Measurements from ENCODE around the gene GSG1L.

GSG1L gene

DNA sequence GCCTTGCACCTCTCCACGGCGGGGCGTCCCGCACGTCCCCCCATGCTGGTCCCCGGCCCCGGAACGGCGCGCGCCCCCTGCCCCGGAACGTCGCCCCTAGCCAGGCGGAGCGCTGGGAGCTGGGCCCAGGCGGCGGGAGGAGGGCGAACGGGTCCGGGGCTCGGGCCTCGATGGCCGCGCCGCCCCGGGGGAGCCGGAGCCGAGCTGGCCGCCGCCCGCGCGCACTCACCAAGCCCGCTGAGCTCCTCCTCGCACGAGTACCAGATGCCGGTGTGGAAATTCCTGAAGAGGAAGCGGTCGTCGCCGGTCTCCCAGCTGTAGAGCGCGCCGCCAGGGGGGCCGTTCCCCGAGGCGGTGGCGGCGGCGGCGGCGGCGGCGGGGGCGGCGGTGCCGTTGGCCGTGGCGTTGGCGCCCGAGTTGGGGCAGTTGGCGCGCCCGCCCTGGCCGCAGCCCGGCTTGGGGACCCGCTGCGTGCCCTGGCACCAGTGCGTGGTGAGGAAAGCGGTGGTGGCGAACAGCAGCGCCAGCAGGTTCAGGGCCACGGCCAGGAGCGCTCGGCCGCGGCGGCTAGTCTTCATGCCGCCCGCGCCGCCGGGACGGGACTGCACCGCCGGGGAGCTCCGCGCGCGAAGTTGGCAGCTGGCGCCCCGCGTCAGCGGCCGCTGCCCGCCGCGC is 530 bp downstream of the GSG1L start:
- DNase-seq (ENCODE audit: low spot score): no peak

DNA sequence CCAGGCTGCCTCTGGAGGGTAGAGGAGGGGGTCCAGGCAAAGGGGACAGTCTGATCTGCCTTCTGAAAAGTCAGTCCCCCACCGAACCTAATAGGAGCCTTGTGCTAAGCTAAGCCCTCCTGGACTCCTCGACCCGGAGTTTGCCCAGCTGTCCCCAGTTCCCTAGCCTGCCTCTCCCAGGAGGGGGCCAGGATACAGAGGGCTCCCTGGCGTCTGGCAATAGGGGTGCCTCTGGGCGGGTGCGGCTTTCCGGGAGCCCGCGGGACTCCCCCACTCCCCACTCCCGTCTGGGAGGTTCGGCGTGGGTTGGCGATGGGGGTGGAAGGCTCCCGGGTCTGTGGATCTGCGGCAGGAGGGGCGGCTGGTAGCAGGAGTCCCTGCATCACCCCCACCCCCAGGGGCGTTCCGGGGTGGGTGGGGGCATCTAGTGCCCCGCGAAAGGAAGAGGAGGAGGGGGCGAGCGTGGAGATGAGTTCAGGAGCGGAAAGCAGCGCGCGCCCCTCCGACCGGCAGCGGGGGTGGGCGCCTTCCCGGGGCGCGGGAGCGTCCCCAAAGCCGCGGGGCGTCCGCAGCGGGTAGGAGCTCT is 1.2 kb downstream of the GSG1L start:
- no peak for DNase-seq (ENCODE audit: low spot score)

DNA sequence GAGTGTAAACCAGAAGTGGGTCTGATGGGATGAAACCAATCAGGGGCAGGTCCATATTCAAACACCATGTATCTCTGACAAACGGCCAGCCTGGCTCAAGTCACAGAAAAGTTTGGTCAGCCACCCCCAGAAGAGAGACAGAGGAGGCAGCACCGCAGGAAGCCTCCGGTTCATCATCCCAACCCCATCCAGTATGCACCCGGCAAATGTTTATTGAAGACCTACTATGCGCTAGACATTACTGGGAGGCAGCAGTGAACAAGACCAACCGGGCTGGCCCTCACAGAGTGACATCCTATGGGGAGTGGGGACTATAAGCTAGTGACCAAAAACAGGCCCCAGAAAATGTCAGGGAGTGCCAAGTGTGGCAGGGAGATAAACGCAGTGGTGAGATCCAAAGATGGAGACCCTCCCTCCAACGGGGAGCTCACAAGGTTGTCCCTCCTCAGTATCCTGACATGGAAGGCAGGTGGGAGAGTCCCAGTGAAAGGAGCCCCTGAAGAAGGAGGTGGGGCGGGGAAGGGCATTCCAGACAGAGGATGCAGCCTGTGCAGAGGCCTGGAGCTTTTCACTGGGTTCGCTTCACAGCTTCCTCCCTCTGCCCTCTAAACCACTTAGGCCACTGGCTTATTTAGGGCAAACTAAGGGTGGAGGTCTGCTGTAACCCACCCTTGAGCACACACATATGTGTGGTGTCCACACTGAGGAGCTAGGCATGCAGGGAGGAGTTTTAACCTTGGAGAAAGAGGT is 2.0 kb downstream of the GSG1L start:
- DNase-seq (ENCODE audit: low spot score): no peak

DNA sequence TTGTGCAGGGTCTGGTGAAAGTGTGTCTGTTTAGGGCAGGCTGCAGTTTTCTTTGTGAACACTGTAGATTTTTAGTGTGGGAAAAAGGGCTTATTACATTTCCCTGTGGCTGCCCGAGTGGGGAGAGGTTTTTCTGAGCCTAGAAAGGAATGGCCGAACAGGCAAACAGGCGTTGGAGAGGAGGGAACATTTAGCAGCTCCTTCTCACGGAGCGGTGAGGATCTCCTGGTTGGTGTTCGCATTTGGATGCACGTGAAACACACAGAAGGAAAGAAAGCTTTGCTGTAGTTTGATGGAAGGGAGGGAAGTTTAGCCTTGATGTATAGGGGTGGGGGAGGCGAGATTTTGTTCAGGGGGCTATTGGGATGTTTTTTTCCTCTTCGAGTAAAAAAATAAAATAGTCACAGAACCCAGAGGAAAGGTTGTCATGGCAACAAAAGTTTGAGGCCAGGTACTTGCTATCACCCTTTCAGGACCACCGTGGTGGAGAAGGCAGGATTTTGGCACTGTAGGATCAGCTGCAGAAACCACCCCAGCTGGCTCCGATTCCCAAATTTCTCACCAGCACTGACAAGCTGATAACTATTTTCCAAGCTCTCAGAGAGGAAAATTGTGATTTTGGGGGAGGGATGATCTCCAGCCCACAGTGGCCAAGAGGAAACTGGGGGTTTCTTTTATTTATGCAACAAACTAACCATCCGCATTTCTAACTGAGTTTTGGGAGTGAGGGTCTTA is 3.5 kb downstream of the GSG1L start:
- no peak for DNase-seq (ENCODE audit: low spot score)

DNA sequence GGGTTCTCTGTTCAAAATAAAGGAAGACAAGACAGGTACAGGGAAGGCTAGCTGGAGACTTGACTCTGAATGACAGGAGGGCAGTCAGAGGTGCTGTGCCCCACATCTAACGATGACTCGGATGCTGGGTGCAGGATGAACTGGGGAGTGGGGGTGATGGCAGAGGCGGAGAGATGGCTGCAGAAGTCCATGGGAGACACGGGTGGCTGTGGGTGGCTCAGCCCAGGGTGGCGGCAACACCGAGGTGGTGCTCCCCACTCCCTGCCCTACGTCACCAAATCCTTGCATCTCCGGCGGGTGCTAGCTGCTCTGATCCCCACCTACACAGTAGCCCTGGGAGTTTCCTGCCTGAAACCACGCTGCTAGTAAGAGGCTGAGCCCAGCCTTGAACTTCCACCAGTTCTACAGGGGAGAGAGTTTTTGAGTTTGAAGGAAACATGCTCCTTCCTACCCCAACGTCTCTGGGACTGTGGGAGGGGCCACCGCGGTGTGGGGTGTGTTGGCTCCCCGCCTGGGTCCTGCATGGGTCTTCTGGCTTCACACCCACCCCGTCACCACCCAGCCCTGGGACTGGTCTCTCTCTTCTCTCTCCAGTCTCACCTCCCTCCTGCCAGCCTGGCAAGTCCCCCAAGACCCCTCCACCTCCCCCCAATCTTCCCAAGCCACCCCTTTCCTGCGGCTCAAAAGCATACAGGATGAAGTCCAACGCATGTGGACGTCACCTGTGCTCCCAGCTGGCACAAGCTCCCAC is 4.5 kb downstream of the GSG1L start:
- no peak for DNase-seq (ENCODE audit: low spot score)

DNA sequence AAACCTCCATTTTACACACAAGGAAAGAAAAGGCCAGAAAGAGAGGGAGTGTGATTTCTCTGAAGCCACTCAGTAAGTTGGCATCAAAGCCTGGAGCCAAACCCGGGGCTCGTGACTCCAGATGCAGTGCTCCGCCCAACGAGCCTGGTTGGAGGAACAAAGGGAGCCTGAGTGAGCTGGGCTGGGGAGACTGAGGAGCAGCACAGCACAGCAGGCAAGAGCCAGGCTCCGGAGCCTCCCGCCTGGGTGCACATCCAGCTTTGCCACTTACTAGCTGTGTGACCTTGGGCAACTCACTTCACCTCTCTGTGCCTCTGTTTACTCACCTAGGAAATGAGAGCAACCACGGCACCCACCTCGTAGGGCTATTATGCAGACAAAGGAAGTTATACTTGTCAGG is 5.6 kb downstream of the GSG1L start:
- no peak for DNase-seq (ENCODE audit: low spot score)

DNA sequence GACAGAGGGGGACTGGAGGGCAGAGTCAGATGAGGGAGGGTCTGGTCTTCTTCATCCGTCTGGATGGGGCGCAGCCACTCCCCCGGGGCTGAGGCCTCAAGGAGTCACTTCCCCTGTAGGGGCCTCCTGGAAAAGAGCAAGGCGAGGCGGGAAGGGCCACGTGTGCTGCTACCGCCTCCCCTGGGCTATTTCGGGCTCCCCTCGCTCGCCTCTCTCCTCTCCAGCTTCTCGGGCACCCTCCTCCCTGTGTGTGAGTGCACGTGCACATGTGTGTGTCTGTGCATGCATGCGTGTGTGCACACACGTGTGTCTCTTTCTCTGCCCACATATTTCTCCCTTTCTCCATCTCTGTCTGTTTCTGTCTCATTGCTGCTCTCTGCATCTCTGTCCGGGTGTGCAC is 10.1 kb downstream of the GSG1L start:
- DNase-seq (ENCODE audit: low spot score): no peak

DNA sequence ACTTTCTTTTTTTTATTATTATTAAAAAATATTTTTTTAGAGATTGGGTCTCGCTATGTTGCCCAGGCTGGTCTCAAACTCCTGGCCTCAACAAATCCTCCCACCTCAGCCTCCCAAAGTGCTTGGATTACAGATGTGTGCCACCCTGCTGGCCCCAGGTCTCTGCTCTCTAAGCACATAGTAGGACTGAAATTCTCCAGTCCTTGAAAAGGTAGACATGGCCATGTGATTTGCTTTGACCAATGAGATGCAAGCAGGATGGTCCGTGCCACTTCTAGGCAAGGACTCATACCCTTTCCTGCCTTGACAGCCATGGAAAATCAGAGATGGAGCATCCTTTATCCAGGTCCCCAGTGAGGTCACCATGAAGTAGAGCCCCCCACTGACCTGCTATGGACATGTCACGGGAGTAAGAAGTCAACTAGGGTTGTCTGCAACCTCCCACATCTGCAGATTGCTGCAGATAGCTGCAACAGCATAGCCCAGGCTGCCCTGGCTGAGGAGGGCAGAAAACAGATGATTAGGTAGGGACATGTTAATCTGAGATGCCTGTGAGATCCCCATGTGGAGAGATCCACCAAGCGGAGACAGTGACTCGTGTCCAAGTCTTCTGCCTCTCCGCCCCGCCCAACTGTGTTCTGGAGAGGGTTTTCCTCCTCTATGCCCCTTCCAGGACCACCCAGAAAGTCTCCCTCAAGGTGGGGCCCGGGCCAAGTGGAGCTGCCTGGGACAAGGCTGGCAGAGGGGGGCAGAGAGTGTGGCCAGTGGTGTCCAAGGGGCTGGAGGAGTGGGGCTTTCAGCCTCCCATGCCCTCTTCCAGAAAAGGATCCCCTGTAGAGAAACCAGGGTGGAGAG is 11.0 kb downstream of the GSG1L start:
- no peak for DNase-seq (ENCODE audit: low spot score)

DNA sequence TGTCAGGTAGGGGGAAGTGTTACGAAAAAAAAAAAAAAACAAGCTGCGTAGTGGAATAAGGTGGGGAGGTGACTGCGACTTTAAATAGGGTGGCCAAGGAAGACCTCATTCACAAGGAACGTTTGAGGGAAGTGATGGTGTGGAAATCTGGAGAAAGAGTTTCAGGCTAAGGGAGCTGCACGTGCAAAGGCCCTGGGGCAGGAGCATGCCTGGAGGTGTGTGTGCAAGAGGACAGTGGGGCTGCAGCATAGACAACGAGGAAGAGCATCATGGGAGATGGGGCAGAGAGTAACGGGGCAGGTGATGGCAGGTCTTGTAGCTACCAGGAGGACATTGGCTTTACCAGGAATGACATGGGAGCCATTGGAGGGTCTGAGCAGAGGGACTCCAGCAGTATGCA is 12.0 kb downstream of the GSG1L start:
- no peak for DNase-seq (ENCODE audit: low spot score)

DNA sequence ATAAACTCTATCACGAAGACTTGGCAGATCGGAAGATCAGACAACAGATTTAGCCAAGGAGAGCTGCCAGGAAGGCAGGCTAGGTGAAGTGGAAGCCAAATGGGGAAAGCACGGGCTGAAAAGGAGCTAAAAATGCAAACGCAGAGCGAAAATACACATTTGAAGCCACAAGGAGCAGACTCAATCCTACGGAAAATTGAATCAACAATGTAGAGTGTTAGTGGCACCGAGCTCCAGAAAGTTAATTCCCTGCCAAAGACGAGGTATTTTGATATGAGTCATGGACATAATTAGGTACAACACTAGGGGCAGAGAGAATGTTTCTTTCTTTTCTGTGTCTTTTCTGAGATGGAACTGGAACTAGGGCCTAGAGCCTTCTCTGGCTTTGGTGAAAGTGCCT is 20.7 kb downstream of the GSG1L start:
- no peak for DNase-seq (ENCODE audit: low spot score)

DNA sequence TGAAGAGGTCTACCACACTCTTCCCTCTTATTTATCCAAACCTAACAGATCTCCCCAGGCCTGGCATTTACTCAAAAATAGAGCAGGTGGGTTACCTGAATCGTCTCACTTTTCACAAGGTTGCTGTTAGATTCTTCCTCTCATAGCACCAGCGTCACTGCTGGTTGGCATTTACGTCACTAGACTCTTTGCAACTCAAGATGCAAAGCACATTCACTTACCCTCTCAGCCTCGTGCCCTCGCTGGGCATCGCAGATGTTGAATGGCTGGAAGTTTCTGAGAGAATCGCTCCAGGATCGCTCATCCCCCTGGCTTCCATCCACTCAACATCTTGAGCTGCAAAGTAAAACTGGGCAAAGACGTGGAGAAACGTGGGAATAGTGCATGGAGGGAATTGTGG is 21.9 kb downstream of the GSG1L start:
- DNase-seq (ENCODE audit: low spot score): no peak

DNA sequence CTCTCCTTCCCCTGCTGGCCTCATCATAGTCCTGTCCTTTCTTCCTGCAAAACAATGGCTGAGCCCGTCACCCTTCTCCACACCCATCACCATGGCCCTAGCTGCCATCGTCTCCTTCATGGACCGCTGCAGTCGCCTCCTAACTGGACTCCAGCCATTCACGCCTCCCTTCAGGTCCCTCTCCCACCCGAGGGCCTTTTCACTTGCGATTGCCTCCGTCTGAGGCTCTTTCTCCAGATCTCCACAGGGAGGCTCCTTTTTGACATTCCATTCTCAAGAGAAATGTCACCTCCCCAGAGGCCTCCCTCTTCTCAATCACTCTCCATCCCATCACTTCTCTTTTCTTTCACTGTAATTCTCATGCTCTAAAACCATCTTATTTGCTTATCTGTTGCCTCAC is 23.5 kb downstream of the GSG1L start:
- no peak for DNase-seq (ENCODE audit: low spot score)

DNA sequence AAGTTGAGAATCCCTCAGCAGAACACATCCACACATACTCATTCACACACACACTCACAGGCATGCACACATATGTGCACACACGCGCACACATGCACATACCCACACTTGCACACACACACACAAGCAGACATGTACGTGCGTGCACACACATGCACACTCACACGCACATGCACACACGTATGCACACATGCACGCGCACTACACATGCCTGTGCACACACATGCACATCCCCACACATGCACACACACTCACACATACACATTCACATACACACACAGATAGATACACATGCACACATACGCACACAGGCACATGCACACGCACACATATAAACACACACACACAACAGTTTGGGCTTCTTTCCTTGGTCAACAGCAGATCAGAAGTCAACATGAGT is 24.0 kb downstream of the GSG1L start:
- DNase-seq (ENCODE audit: low spot score): no peak

DNA sequence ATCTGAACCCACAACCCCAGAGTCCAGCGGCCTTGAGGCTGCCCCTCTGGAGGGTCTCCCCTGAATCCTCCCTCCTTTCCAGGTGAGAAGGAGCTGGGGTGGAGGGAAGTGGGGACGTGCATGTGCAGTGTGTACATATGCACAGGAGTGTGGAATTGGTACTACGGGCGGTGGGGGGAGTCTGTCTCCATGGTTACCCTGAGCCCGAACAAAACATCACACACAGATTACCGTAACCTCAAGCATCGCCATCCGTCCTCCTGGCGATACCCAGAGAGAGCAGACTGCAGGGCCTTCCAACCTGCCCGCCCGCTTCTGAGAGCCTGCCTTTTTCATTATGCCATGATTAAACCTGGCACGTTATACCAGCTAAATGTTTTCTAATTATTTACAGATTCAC is 25.1 kb downstream of the GSG1L start:
- DNase-seq (ENCODE audit: low spot score): no peak

DNA sequence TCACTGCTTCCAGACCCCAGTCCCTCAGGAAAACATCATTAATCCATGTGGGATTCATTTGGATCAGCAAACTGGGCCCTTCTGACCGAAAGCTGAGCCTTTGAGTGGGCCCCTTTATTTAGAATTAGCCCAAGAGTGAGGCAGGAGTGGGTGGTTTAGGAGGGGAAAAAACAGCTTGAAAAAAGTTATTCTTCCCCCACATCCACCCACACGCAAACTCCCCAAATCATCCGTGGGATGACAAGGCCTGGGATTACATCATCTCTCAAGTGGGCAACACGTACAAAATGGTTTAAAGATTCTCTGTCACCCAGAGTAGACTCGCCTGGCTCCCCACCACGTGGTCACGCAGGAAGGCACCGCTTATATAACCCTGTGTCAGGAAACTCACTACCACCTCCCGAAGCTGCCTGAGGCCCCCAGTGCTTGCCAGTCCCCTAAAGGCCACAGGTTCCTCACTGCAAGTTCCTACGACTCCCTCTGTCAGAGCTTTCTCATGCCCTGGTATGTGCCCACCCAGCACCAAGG is 27.6 kb downstream of the GSG1L start:
- no peak for DNase-seq (ENCODE audit: low spot score)

DNA sequence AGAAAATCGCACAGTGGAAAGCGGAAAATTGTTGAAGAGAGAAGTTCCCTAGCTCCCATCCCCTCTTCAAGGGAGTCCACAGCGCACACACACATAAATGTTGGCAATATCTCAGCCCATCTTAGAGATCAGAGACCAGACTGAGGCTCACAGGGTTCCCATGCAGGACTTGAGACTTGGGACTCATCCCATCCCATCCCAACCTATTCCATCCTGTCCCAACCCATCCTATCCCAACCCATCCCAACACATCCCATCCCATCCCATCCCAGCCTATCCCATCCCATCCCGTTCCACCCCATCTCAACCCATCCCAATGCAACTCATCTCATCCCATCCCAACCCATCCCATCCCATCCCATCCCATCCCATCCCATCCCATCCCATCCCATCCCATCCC is 29.6 kb downstream of the GSG1L start:
- no peak for DNase-seq (ENCODE audit: low spot score)

DNA sequence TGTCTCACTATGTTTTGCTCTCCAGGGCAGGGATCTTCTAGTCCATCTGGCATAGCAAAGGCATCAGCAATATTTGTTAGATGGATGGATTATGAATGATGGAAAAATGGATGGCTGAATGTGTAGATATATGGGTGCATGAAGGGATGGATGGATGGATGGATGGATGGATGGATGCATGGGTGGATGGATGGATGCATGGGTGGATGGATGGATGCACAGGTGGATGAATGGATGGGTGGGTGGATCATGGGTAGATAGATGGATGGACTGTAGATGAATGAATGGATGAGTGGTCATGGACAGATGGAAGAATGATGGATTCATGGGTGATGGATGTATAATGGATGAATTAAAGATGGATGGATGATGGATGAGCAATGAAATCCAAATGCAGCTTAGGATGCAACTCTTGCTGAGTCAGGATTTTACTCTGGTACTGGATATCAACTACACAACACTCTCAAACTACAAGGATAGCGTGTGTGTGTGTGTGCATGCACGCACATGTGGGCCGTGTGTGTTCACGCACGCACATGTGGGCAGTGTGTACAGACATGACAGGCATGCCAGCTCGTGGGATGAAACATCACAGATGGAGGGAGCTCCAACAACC is 34.0 kb downstream of the GSG1L start:
- DNase-seq (ENCODE audit: low spot score): no peak

DNA sequence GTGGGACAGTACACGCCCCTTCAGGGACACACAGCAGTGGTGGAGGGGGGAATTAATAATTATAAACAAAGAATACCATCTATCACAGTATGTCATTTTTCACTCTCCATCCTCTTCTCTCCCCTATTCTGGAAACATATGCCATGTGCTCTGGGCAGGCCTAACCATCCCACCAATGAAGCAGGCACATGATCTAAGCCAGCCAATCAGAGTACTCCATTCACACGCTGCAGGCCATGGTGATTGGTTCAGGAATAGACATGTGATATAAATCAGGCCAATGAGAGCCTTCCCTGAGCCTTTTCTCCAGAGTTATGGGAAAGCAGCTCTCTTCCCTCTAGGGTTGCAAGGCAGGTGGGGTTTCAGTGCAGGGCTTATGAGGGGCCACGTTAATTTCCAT is 36.5 kb downstream of the GSG1L start:
- DNase-seq (ENCODE audit: low spot score): no peak

DNA sequence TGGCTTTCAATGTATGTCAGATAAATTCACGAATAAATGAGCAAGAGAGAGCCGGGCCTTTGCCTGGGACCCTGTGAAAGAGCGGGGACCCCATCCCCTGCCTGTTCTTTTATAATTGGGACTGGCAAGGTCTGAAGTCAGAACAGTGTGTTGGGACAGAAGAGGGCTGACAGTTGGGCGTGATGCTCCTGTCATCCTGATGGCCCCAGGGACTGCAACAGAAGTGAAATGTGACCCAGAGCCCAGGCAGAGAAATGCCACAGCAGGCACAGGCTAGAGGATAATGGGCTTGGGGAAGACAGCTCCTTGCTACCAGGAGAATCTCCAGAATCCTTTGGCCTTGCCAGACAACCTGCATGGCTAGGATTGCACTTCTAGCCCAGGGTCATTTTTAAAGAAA is 37.9 kb downstream of the GSG1L start:
- DNase-seq (ENCODE audit: low spot score): no peak

DNA sequence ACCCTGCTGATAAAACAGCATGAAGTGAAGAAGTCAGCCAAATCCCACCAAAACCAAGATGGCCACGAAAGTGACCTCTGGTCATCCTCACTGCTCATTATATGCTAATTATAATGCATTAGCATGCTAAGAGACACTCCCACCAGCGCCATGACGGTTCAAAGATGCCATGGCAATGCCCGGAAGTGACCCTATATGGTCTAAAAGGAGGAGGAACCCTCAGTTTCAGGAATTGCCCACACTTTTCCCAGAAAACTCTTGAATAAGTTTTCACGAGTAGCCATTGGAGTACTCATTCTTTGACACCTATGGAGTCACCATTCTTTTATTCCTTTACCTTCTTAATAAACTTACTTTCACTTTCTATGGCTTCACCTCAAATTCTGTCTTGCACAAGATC is 44.3 kb downstream of the GSG1L start:
- DNase-seq (ENCODE audit: low spot score): no peak

DNA sequence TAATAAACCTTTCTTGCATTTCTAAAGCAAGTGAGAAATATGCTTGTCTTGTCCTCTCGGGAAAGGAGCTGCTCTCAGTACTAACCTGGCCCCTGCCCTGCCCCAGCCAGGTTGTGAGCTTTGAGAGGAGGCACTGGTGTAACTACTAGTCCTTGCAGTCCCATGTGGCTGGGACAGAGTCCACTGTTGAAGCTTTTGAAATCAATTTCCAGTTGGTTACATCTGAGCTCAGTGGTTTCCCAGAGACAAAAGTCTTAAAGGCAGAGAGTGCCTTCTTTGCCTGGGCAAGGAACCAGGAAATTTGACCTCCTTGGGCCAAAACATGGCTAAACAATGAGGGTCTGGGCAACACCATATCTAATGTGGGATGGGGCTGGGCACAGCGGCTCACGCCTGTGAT is 48.7 kb downstream of the GSG1L start:
- no peak for DNase-seq (ENCODE audit: low spot score)

Measured in hematopoietic multipotent progenitor cell treated with erythropoietin and hydrocortisone succinate and interleukin-3 and kit ligand, for 15 days (in vitro differentiated cells).